ENCODE measurements around the gene TOX3. TPM values are rescaled to one million over a fixed set of nuclear protein-coding genes. Genes with fewer than 3 reads are reported as not detected.

The TOX3 gene
- total RNA-seq, 1 donor from 2014 or later = not detected

- Mint-ChIP-seq H3K36me3 (ENCODE audit: low read depth) (no peaks in the 10 kb centered on the region), H3K27ac (no peak overlapping the region), H3K9me3 (no peaks in the 10 kb centered on the region), H3K4me3 (no peak overlapping the region), H3K4me1 (no peaks in the 10 kb centered on the region), H3K27me3 (no peaks in the 10 kb centered on the region)
- DNase-seq (no peak), ATAC-seq (ENCODE audit: low read depth) (no peak)
- ChIA-PET CTCF (no interaction called here), POLR2A (no interaction called here)
- intact Hi-C loops (cut with micrococcal nuclease) = no loop called here
- no peak for TF ChIP-seq CTCF (IDR thresholded peaks at IDR 0.05)
These were observed 28.1 kb downstream of the TOX3 start for GRCh38 chr16:52518884-52519283.

GRCh38 chr16:52515068-52515671, 31.8 kb downstream of the TOX3 start:
- DNase-seq = no peak
- no peak overlapping the region for H3K4me3 Mint-ChIP-seq
- H3K9me3 Mint-ChIP-seq = no peaks in the 10 kb centered on the region
- no peak overlapping the region for H3K27ac Mint-ChIP-seq
- H3K27me3 Mint-ChIP-seq = no peaks in the 10 kb centered on the region
- TF ChIP-seq CTCF (IDR thresholded peaks at IDR 0.05) = no peak
- H3K36me3 Mint-ChIP-seq (ENCODE audit: low read depth) = no peaks in the 10 kb centered on the region
- no peak for ATAC-seq (ENCODE audit: low read depth)
- no peaks in the 10 kb centered on the region for H3K4me1 Mint-ChIP-seq
- intact Hi-C loops (cut with micrococcal nuclease) = no loop called here
- ChIA-PET CTCF (no interaction called here), POLR2A (no interaction called here)

- no peak overlapping the region for H3K27ac Mint-ChIP-seq
- DNase-seq (no peak), ATAC-seq (ENCODE audit: low read depth) (no peak)
- no peaks in the 10 kb centered on the region for H3K27me3 Mint-ChIP-seq
- no peaks in the 10 kb centered on the region for H3K36me3 Mint-ChIP-seq (ENCODE audit: low read depth)
- intact Hi-C loops (cut with micrococcal nuclease) = no loop called here
- H3K9me3 Mint-ChIP-seq = no peaks in the 10 kb centered on the region
- TF ChIP-seq CTCF (IDR thresholded peaks at IDR 0.05) = no peak
- POLR2A ChIA-PET = no interaction called here
- no peak overlapping the region for H3K4me3 Mint-ChIP-seq
- CTCF ChIA-PET = no interaction called here
- no peaks in the 10 kb centered on the region for H3K4me1 Mint-ChIP-seq
These were observed 34.5 kb downstream of the TOX3 start for GRCh38 chr16:52512297-52512987.

GRCh38 chr16:52501746-52502145, 45.2 kb downstream of the TOX3 start:
- intact Hi-C loops (cut with micrococcal nuclease) = no loop called here
- H3K4me1 Mint-ChIP-seq = no peaks in the 10 kb centered on the region

GRCh38 chr16:52500963-52501362, 46.0 kb downstream of the TOX3 start:
- no peak for ATAC-seq (ENCODE audit: low read depth)
- no peaks in the 10 kb centered on the region for H3K4me1 Mint-ChIP-seq
- ChIA-PET POLR2A (no interaction called here), CTCF (no interaction called here)
- no peaks in the 10 kb centered on the region for H3K27me3 Mint-ChIP-seq
- no peaks in the 10 kb centered on the region for H3K36me3 Mint-ChIP-seq (ENCODE audit: low read depth)
- no peak for TF ChIP-seq CTCF (IDR thresholded peaks at IDR 0.05)
- intact Hi-C loops (cut with micrococcal nuclease) = no loop called here
- no peak overlapping the region for H3K27ac Mint-ChIP-seq
- DNase-seq = no peak
- H3K9me3 Mint-ChIP-seq = no peaks in the 10 kb centered on the region
- H3K4me3 Mint-ChIP-seq = no peak overlapping the region

More at GRCh38 chr16:52501746-52502145, 45.2 kb downstream of the TOX3 start:
- Mint-ChIP-seq H3K36me3 (ENCODE audit: low read depth) (no peaks in the 10 kb centered on the region), H3K27ac (no peak overlapping the region), H3K9me3 (no peaks in the 10 kb centered on the region), H3K4me3 (no peak overlapping the region), H3K27me3 (no peaks in the 10 kb centered on the region)
- DNase-seq (no peak), ATAC-seq (ENCODE audit: low read depth) (no peak)
- no peak for TF ChIP-seq CTCF (IDR thresholded peaks at IDR 0.05)
- CTCF ChIA-PET = no interaction called here
- POLR2A ChIA-PET = no interaction called here
